ENCODE results near the gene ACVR1.

DNA sequence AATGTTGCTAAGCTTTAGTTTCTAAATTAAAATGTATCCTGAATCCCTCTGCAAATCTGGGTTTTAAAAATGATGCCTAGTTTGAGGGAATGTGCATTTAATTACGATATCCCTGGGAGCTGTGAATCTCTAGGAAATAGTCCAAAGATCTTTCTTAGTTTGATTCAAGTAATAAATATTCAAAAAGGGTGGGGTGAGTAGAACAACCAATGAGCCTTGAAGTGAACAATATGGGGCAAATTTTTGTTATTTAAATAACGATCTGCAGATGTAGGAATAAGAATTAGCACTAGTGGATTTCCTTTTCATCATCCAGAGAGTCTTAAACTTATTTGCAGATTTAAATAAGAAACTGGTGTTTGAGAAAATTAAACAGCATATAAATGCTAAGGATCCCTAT is 106.3 kb downstream of the ACVR1 start:
- TF ChIP-seq, protein P1, sequence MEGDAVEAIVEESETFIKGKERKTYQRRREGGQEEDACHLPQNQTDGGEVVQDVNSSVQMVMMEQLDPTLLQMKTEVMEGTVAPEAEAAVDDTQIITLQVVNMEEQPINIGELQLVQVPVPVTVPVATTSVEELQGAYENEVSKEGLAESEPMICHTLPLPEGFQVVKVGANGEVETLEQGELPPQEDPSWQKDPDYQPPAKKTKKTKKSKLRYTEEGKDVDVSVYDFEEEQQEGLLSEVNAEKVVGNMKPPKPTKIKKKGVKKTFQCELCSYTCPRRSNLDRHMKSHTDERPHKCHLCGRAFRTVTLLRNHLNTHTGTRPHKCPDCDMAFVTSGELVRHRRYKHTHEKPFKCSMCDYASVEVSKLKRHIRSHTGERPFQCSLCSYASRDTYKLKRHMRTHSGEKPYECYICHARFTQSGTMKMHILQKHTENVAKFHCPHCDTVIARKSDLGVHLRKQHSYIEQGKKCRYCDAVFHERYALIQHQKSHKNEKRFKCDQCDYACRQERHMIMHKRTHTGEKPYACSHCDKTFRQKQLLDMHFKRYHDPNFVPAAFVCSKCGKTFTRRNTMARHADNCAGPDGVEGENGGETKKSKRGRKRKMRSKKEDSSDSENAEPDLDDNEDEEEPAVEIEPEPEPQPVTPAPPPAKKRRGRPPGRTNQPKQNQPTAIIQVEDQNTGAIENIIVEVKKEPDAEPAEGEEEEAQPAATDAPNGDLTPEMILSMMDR (IDR thresholded peaks at IDR 0.05), result no peak
- TF ChIP-seq POLR2A (IDR thresholded peaks at IDR 0.05), result no peak

All from testis (tissue), 2 donors.